ENCODE measurements around the gene CDKAL1. TPM values are rescaled to one million over a fixed set of nuclear protein-coding genes. Genes with fewer than 3 reads are reported as not detected.

Gene CDKAL1
- total RNA-seq, 1 experiment from 2014 or later: 11.8 TPM

DNA sequence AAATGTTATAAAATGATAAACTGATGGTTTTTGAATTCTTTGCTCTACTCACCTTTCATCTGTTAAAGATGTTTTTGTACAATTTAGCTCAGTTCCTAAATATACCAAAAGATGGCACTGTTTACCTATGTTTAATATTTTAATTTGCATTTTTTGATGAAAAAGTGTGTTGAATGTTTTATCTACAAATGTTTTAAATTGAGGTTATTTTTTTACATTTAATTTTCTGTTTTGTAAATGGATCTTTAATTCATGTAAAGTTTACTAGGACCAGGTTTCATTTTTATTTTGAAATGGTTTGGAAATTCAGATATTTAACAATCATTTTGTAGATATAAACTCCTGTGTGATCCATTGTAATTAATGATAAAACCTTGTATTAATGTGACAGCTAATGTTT lies 30.0 kb downstream of the CDKAL1 start:
- Mint-ChIP-seq H3K4me3 (ENCODE audit: unreplicated experiment) (no peak overlapping the region), H3K4me1 (ENCODE audit: insufficient read depth, unreplicated experiment) (peaks cover 14% of the 10 kb centered on the region), H3K27me3 (ENCODE audit: insufficient read depth, unreplicated experiment) (no peaks in the 10 kb centered on the region), H3K9me3 (ENCODE audit: unreplicated experiment) (no peaks in the 10 kb centered on the region), H3K27ac (ENCODE audit: low read depth, unreplicated experiment) (no peak overlapping the region), H3K36me3 (ENCODE audit: insufficient read depth, unreplicated experiment) (no peaks in the 10 kb centered on the region)
- intact Hi-C loops (cut with micrococcal nuclease): loop anchor here (1.0 to 10.0 kb wide), 5 partner anchors 311 to 1371 kb away; no protein-coding TSS in a partner anchor
- TF ChIP-seq, protein P1, sequence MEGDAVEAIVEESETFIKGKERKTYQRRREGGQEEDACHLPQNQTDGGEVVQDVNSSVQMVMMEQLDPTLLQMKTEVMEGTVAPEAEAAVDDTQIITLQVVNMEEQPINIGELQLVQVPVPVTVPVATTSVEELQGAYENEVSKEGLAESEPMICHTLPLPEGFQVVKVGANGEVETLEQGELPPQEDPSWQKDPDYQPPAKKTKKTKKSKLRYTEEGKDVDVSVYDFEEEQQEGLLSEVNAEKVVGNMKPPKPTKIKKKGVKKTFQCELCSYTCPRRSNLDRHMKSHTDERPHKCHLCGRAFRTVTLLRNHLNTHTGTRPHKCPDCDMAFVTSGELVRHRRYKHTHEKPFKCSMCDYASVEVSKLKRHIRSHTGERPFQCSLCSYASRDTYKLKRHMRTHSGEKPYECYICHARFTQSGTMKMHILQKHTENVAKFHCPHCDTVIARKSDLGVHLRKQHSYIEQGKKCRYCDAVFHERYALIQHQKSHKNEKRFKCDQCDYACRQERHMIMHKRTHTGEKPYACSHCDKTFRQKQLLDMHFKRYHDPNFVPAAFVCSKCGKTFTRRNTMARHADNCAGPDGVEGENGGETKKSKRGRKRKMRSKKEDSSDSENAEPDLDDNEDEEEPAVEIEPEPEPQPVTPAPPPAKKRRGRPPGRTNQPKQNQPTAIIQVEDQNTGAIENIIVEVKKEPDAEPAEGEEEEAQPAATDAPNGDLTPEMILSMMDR (IDR thresholded peaks at IDR 0.05; ENCODE audit: unreplicated experiment): peak; percentile 34
- ChIA-PET POLR2A (interaction anchor here (1.1 to 5.0 kb wide), 5 partner anchors 163 to 1184 kb away, joined by 4 to 26 read pairs (median 4); partner anchors contain the start of genes E2F3 and SOX4), CTCF (interaction anchor here (0.5 to 4.7 kb wide), 17 partner anchors 9 to 1866 kb away, joined by 3 to 56 read pairs (median 3); partner anchors contain the start of gene SOX4)
- peak; percentile 17 for DNase-seq (ENCODE audit: unreplicated experiment)
- BruUV-seq (replicated peaks): no TSS peak

GRCh38 chr6:20564777-20565176 lies 30.5 kb downstream of the CDKAL1 start:
- no peaks in the 10 kb centered on the region for H3K36me3 Mint-ChIP-seq (ENCODE audit: insufficient read depth, unreplicated experiment)
- ChIA-PET POLR2A (interaction anchor here (1.1 to 5.0 kb wide), 4 partner anchors 1024 to 1184 kb away, joined by 4 to 26 read pairs (median 8); partner anchors contain the start of gene SOX4), CTCF (interaction anchor here (0.5 to 4.7 kb wide), 10 partner anchors 9 to 1188 kb away, joined by 3 to 56 read pairs (median 3); no protein-coding TSS in a partner anchor)
- intact Hi-C loops (cut with micrococcal nuclease): loop anchor here (1.0 to 10.0 kb wide), 5 partner anchors 310 to 1370 kb away; no protein-coding TSS in a partner anchor
- no peak overlapping the region for H3K4me3 Mint-ChIP-seq (ENCODE audit: unreplicated experiment)
- H3K9me3 Mint-ChIP-seq (ENCODE audit: unreplicated experiment): no peaks in the 10 kb centered on the region
- H3K4me1 Mint-ChIP-seq (ENCODE audit: insufficient read depth, unreplicated experiment): peaks cover 17% of the 10 kb centered on the region
- H3K27ac Mint-ChIP-seq (ENCODE audit: low read depth, unreplicated experiment): no peak overlapping the region
- no TSS peak for BruUV-seq (replicated peaks)
- DNase-seq (ENCODE audit: unreplicated experiment): no peak
- TF ChIP-seq, protein P1 (IDR thresholded peaks at IDR 0.05; ENCODE audit: unreplicated experiment): no peak
- H3K27me3 Mint-ChIP-seq (ENCODE audit: insufficient read depth, unreplicated experiment): no peaks in the 10 kb centered on the region

DNA sequence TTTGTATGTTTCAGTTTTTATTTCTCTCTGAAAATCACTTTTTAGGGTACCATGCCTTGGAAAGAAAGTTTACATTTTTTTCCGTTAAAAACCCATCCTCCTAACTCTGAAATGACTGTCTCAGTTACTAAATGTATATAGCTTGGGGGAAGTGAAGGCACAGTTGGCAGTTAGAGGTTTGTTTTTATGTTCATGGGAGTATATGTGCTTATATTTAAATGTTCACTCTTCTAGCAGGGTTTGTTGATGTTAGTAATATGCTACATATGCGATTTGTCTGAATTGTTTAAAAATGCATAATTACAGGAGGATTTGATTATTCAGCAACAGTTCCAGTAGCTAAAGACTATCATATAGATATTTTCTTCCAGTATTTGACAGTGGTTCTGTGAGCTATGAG lies 31.1 kb downstream of the CDKAL1 start:
- CTCF ChIA-PET: interaction anchor here (0.7 to 4.7 kb wide), 5 partner anchors 10 to 1187 kb away, joined by 3 to 56 read pairs (median 5); no protein-coding TSS in a partner anchor
- Mint-ChIP-seq H3K4me3 (ENCODE audit: unreplicated experiment) (no peak overlapping the region), H3K27ac (ENCODE audit: low read depth, unreplicated experiment) (no peak overlapping the region), H3K4me1 (ENCODE audit: insufficient read depth, unreplicated experiment) (peaks cover 14% of the 10 kb centered on the region), H3K36me3 (ENCODE audit: insufficient read depth, unreplicated experiment) (no peaks in the 10 kb centered on the region), H3K27me3 (ENCODE audit: insufficient read depth, unreplicated experiment) (no peaks in the 10 kb centered on the region), H3K9me3 (ENCODE audit: unreplicated experiment) (no peaks in the 10 kb centered on the region)
- POLR2A ChIA-PET: interaction anchor here (0.8 to 5.0 kb wide), 4 partner anchors 263 to 1030 kb away, joined by 4 to 26 read pairs (median 8); partner anchors contain the start of gene SOX4
- BruUV-seq (replicated peaks): no TSS peak
- intact Hi-C loops (cut with micrococcal nuclease): loop anchor here (2.0 to 10.0 kb wide), 3 partner anchors 309 to 1369 kb away; no protein-coding TSS in a partner anchor
- TF ChIP-seq, protein P1 (IDR thresholded peaks at IDR 0.05; ENCODE audit: unreplicated experiment): no peak
- DNase-seq (ENCODE audit: unreplicated experiment): no peak

GRCh38 chr6:20566109-20566508 lies 31.9 kb downstream of the CDKAL1 start:
- ChIA-PET CTCF (interaction anchor here (0.7 to 4.7 kb wide), 4 partner anchors 739 to 1027 kb away, joined by 3 to 56 read pairs (median 4); partner anchors contain the start of gene SOX4), POLR2A (interaction anchor here (0.8 to 5.0 kb wide), 3 partner anchors 32 to 1028 kb away, joined by 3 to 26 read pairs (median 3); partner anchors contain the start of genes CDKAL1 and SOX4)
- H3K4me3 Mint-ChIP-seq (ENCODE audit: unreplicated experiment): no peak overlapping the region
- H3K27me3 Mint-ChIP-seq (ENCODE audit: insufficient read depth, unreplicated experiment): no peaks in the 10 kb centered on the region
- no peaks in the 10 kb centered on the region for H3K9me3 Mint-ChIP-seq (ENCODE audit: unreplicated experiment)
- DNase-seq (ENCODE audit: unreplicated experiment): no peak
- no TSS peak for BruUV-seq (replicated peaks)
- H3K4me1 Mint-ChIP-seq (ENCODE audit: insufficient read depth, unreplicated experiment): peaks cover 14% of the 10 kb centered on the region
- intact Hi-C loops (cut with micrococcal nuclease): loop anchor here (10.0 kb wide), 2 partner anchors 449 to 1369 kb away; no protein-coding TSS in a partner anchor
- no peak overlapping the region for H3K27ac Mint-ChIP-seq (ENCODE audit: low read depth, unreplicated experiment)
- H3K36me3 Mint-ChIP-seq (ENCODE audit: insufficient read depth, unreplicated experiment): peaks cover 6% of the 10 kb centered on the region
- TF ChIP-seq, protein P1 (IDR thresholded peaks at IDR 0.05; ENCODE audit: unreplicated experiment): no peak
